A673 (cell line): ENCODE measurements around the gene SH3TC2.

Experiments
- EZH2 ChIP-seq: fragments of 200-600 bp; sonication (generic); IDR thresholded peaks from 2 replicates; pipeline ENCODE4 v1.6.1; 2017; ENCODE audit warnings: borderline replicate concordance, low read depth, mild to moderate bottlenecking, mixed read lengths, antibody characterized with exemption, low read length; ENCODE audit not compliant: poor library complexity, severe bottlenecking
- TF ChIP-seq, protein P1 (sequence below): fragments of 300-800, 200-600 bp; sonication (generic); conservative IDR thresholded peaks from 2 replicates; pipeline ENCODE4 v1.5.1; 2017; ENCODE audit warnings: low read depth, mild to moderate bottlenecking, antibody characterized with exemption, low read length, moderate library complexity, mixed read lengths

DNA sequence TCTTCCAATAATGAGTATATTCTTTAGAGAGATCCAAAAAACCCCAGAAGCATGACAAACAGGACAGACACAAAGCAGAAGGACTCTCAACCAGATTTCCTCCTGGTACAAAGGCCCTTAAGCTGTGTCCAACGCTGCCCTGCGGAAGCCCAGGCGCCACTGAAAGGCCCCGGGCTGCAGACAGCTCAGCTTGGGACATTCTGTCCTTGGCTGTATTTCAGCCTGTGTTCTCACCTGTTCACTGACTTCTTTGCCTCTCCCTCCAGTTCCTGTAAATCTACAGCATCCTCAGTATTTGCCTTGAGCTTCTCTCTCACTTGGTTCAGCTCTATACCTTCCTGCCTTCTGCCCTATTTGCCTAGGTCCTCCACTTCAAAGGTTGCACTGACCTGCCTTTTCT lies 96.5 kb downstream of the SH3TC2 start:
- TF ChIP-seq, protein P1, sequence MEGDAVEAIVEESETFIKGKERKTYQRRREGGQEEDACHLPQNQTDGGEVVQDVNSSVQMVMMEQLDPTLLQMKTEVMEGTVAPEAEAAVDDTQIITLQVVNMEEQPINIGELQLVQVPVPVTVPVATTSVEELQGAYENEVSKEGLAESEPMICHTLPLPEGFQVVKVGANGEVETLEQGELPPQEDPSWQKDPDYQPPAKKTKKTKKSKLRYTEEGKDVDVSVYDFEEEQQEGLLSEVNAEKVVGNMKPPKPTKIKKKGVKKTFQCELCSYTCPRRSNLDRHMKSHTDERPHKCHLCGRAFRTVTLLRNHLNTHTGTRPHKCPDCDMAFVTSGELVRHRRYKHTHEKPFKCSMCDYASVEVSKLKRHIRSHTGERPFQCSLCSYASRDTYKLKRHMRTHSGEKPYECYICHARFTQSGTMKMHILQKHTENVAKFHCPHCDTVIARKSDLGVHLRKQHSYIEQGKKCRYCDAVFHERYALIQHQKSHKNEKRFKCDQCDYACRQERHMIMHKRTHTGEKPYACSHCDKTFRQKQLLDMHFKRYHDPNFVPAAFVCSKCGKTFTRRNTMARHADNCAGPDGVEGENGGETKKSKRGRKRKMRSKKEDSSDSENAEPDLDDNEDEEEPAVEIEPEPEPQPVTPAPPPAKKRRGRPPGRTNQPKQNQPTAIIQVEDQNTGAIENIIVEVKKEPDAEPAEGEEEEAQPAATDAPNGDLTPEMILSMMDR, result no peak
- no peak for TF ChIP-seq EZH2
